Suprapubic skin (tissue), 3 donors: Measurements from ENCODE around the gene CLDN4.

ENCODE experiments used
- CTCF ChIP-seq, 2 donors: fragments of 200-600 bp in 1 of 2; fragments of 450-650 bp in 1 of 2; sonication (generic) in 1 of 2; IDR thresholded peaks; one replicate each; pipeline ENCODE4 v1.5.1; 2016 to 2019; ENCODE audit warnings: antibody characterized with exemption in 2 of 2, mild to moderate bottlenecking in 1 of 2, moderate library complexity in 1 of 2
- EP300 ChIP-seq: sonication (generic); formaldehyde crosslinking; IDR thresholded peaks from one replicate; pipeline ENCODE4 v1.6.1; 2017; ENCODE audit warnings: antibody characterized with exemption
- POLR2A ChIP-seq, 2 donors: fragments of 450-650 bp; IDR thresholded peaks; one replicate each; pipeline ENCODE4 v1.6.1; 2017; ENCODE audit warnings: antibody characterized with exemption in 2 of 2, mild to moderate bottlenecking in 2 of 2, moderate library complexity in 2 of 2

- no peak for TF ChIP-seq CTCF (IDR thresholded peaks at IDR 0.05)
- TF ChIP-seq EP300, result no peak
- TF ChIP-seq POLR2A (IDR thresholded peaks at IDR 0.05), result no peak
Observed at GRCh38 chr7:73866446-73866767, 35.6 kb downstream of the CLDN4 start.
